HepG2 (cell line): ENCODE measurements around the gene USP32. TPM values are rescaled to one million over a fixed set of nuclear protein-coding genes. Genes with fewer than 3 reads are reported as not detected.

Experiments
- BRCA1 ChIP-seq: sonication (generic); formaldehyde crosslinking; IDR thresholded peaks from 2 replicates; pipeline ENCODE4 v1.4.0; 2020; ENCODE audit warnings: missing genetic modification reagents
- EED ChIP-seq: sonication (generic); formaldehyde crosslinking; IDR thresholded peaks from 2 replicates; pipeline ENCODE4 v1.5.0; 2020; ENCODE audit warnings: mild to moderate bottlenecking, missing genetic modification reagents
- KAT2B ChIP-seq: fragments of 150-350 bp; IDR thresholded peaks from 2 replicates; pipeline ENCODE4 v1.6.1; 2014; ENCODE audit warnings: low read depth, low read length, borderline replicate concordance
- MIXL1 ChIP-seq: IDR thresholded peaks from 2 replicates; pipeline ENCODE4 v1.6.1; 2016
- PHF8 ChIP-seq: sonication (generic); formaldehyde crosslinking; IDR thresholded peaks from 2 replicates; pipeline ENCODE4 v1.5.0; 2020; ENCODE audit warnings: missing genetic modification reagents
- RFXANK ChIP-seq: IDR thresholded peaks from 2 replicates; pipeline ENCODE4 v1.6.1; 2016
- SNRNP70 ChIP-seq: fragments of 200-400 bp; formaldehyde crosslinking; IDR thresholded peaks from 2 replicates; pipeline ENCODE4 v1.6.1; 2017; ENCODE audit warnings: mild to moderate bottlenecking, low read depth, low read length, moderate library complexity
- SRSF9 ChIP-seq: fragments of 200-400 bp; formaldehyde crosslinking; IDR thresholded peaks from 2 replicates; pipeline ENCODE4 v1.6.1; 2018; ENCODE audit warnings: borderline replicate concordance, mild to moderate bottlenecking, low read depth, low read length; ENCODE audit not compliant: insufficient read depth, poor library complexity, severe bottlenecking
- SSRP1 ChIP-seq: IDR thresholded peaks from 2 replicates; pipeline ENCODE4 v1.6.1; 2016; ENCODE audit warnings: control low read depth
- SUZ12 ChIP-seq: fragments of 150-350 bp; IDR thresholded peaks from 2 replicates; pipeline ENCODE4 v1.6.1; 2014; ENCODE audit warnings: low read depth, low read length
- TGIF2 ChIP-seq: IDR thresholded peaks from 2 replicates; pipeline ENCODE4 v1.6.1; 2016; ENCODE audit warnings: control low read depth, missing compliant biosample characterization
- ZEB1 ChIP-seq: IDR thresholded peaks from 2 replicates; pipeline ENCODE4 v1.6.1; 2012; ENCODE audit warnings: mild to moderate bottlenecking, low read depth, inconsistent platforms; ENCODE audit not compliant: insufficient replicate concordance
- ZNF567 ChIP-seq: sonication (generic); formaldehyde crosslinking; IDR thresholded peaks from 2 replicates; pipeline ENCODE4 v1.8.1; 2023; ENCODE audit warnings: mild to moderate bottlenecking, missing genetic modification reagents, borderline replicate concordance
- ZNF780A ChIP-seq: sonication (generic); formaldehyde crosslinking; IDR thresholded peaks from 2 replicates; pipeline ENCODE4 v1.8.0; 2022; ENCODE audit warnings: mild to moderate bottlenecking, missing genetic modification reagents, moderate library complexity
- ZNF883 ChIP-seq: sonication (generic); formaldehyde crosslinking; IDR thresholded peaks from 2 replicates; pipeline ENCODE4 v1.5.1; 2020; ENCODE audit warnings: mild to moderate bottlenecking, missing genetic modification reagents; ENCODE audit errors: not compliant biosample characterization
- ZSCAN25 ChIP-seq: sonication (generic); formaldehyde crosslinking; IDR thresholded peaks from 2 replicates; pipeline ENCODE4 v1.8.0; 2022; ENCODE audit warnings: mild to moderate bottlenecking, missing genetic modification reagents
- polyA plus RNA-seq, 8 experiments: library from polyadenylated mRNA; depleted of rRNA in 3 of 8; stranded (reverse) in 7 of 8; unstranded in 1 of 8; fragments of >200 nt; fragmentation: Illumina TruSeq in 4 of 8; extraction: Trizol in 4 of 8; gene quantifications; 2 replicates each; pipeline versions ENCODE4 v1.2.1 to v1.2.3, GENCODE V29; 2011 to 2016; ENCODE audit warnings: low read depth in 4 of 8, missing spikeins in 1 of 8, mixed read lengths in 1 of 8; ENCODE audit not compliant: insufficient read depth in 1 of 8
- total RNA-seq, 5 experiments: library from RNA; depleted of rRNA; stranded (reverse); fragments of >200 nt; fragmentation: Illumina TruSeq; extraction: Trizol; gene quantifications; 2 replicates each; pipeline ENCODE4 v1.2.3, GENCODE V29; 2016; ENCODE audit warnings: low read depth in 1 of 5
- TF ChIP-seq, protein P1 (sequence below): sonication (generic); formaldehyde crosslinking; IDR thresholded peaks from 2 replicates; pipeline ENCODE4 v1.9.0; 2021; ENCODE audit warnings: missing genetic modification reagents, mild to moderate bottlenecking, borderline replicate concordance
- TF ChIP-seq, protein P2 (sequence below): sonication (generic); formaldehyde crosslinking; IDR thresholded peaks from 2 replicates; pipeline ENCODE4 v1.4.0; 2020; ENCODE audit warnings: mild to moderate bottlenecking, missing genetic modification reagents
- TF ChIP-seq, protein P3 (sequence below): sonication (generic); formaldehyde crosslinking; IDR thresholded peaks from 2 replicates; pipeline ENCODE4 v1.4.0; 2020; ENCODE audit warnings: missing genetic modification reagents, borderline replicate concordance
- TF ChIP-seq, protein P4 (sequence below): sonication (generic); formaldehyde crosslinking; IDR thresholded peaks from 2 replicates; pipeline ENCODE4 v1.8.1; 2023; ENCODE audit warnings: mild to moderate bottlenecking, inconsistent platforms, moderate library complexity, missing genetic modification reagents, borderline replicate concordance
- TF ChIP-seq, protein P5 (sequence below): sonication (generic); formaldehyde crosslinking; IDR thresholded peaks from 2 replicates; pipeline ENCODE4 v1.5.1; 2020; ENCODE audit warnings: mild to moderate bottlenecking, missing genetic modification reagents, moderate library complexity

Gene USP32
- total and polyA plus RNA-seq, 2 of the 13 experiments (the other 11 are each of a cell fraction or from before 2014, with no cell fraction given): 24.9 to 39.9 TPM

DNA sequence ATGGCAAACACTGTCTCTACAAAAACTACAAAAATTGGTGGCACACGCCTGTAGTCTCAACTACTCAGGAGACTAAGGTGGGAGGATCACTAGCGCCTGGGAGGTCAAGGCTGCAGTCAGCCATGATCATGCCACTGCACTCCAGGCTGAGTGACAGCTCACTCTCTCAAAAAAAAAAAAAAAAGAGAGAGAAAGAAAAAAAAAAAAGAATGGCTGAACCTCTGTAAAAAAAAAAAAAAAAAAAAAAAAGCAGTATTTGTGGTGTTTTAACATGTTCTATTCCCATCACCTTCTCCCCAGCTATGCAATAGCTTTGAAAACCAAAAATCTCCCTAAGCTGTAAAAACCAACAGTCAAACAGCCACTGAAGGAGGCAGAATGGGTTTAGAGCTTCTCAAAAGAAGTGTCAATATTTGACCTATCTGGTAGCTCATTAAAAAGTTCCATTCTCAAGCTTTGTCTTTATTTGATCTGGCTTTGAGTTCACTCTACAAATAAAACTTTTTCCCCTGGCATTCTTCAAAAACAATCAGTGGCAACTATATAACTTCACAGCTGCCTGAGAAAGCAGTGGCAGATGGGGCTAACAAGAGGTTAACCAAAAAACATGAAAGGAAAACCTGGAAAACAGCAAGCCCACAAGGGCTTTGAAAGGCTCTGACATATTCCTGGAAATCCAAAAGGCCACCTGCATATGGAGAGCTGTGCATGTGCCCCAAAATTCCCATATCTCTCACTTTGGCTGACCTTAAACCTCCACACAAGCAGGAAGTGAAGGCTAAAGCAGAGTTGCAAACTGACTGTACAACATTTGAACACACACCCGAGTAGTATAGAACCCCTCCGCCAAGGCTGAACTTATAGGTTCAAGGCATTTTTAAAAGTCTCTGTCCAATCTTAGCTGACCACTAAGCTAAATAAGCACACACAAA, 36.0 kb downstream of the USP32 start (continued):
- TF ChIP-seq RFXANK (CRISPR knock-in tag): 0 out of 2 replicates have a peak, but pooled peaks have one; percentile 25
- no peak for TF ChIP-seq ZSCAN25
- TF ChIP-seq TGIF2 (CRISPR knock-in tag): 0 out of 2 replicates have a peak, but pooled peaks have one; percentile 52
- no peak for TF ChIP-seq SSRP1 (CRISPR knock-in tag)
- TF ChIP-seq SUZ12: no peak
- TF ChIP-seq EED (CRISPR knock-in tag): no peak
- no peak for TF ChIP-seq BRCA1 (CRISPR knock-in tag)
- no peak for TF ChIP-seq ZNF780A (CRISPR knock-in tag)
- no peak for TF ChIP-seq ZNF883 (CRISPR knock-in tag)
- TF ChIP-seq, protein P1, sequence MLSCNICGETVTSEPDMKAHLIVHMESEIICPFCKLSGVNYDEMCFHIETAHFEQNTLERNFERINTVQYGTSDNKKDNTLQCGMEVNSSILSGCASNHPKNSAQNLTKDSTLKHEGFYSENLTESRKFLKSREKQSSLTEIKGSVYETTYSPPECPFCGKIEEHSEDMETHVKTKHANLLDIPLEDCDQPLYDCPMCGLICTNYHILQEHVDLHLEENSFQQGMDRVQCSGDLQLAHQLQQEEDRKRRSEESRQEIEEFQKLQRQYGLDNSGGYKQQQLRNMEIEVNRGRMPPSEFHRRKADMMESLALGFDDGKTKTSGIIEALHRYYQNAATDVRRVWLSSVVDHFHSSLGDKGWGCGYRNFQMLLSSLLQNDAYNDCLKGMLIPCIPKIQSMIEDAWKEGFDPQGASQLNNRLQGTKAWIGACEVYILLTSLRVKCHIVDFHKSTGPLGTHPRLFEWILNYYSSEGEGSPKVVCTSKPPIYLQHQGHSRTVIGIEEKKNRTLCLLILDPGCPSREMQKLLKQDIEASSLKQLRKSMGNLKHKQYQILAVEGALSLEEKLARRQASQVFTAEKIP (CRISPR knock-in tag): no peak
- TF ChIP-seq ZNF567 (CRISPR knock-in tag): no peak
- no peak for TF ChIP-seq SRSF9
- TF ChIP-seq, protein P2, sequence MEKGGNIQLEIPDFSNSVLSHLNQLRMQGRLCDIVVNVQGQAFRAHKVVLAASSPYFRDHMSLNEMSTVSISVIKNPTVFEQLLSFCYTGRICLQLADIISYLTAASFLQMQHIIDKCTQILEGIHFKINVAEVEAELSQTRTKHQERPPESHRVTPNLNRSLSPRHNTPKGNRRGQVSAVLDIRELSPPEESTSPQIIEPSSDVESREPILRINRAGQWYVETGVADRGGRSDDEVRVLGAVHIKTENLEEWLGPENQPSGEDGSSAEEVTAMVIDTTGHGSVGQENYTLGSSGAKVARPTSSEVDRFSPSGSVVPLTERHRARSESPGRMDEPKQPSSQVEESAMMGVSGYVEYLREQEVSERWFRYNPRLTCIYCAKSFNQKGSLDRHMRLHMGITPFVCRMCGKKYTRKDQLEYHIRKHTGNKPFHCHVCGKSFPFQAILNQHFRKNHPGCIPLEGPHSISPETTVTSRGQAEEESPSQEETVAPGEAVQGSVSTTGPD (CRISPR knock-in tag): 0 out of 2 replicates have a peak, but pooled peaks have one; percentile 29
- TF ChIP-seq, protein P3, sequence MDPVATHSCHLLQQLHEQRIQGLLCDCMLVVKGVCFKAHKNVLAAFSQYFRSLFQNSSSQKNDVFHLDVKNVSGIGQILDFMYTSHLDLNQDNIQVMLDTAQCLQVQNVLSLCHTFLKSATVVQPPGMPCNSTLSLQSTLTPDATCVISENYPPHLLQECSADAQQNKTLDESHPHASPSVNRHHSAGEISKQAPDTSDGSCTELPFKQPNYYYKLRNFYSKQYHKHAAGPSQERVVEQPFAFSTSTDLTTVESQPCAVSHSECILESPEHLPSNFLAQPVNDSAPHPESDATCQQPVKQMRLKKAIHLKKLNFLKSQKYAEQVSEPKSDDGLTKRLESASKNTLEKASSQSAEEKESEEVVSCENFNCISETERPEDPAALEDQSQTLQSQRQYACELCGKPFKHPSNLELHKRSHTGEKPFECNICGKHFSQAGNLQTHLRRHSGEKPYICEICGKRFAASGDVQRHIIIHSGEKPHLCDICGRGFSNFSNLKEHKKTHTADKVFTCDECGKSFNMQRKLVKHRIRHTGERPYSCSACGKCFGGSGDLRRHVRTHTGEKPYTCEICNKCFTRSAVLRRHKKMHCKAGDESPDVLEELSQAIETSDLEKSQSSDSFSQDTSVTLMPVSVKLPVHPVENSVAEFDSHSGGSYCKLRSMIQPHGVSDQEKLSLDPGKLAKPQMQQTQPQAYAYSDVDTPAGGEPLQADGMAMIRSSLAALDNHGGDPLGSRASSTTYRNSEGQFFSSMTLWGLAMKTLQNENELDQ (CRISPR knock-in tag): no peak
- TF ChIP-seq, protein P4, sequence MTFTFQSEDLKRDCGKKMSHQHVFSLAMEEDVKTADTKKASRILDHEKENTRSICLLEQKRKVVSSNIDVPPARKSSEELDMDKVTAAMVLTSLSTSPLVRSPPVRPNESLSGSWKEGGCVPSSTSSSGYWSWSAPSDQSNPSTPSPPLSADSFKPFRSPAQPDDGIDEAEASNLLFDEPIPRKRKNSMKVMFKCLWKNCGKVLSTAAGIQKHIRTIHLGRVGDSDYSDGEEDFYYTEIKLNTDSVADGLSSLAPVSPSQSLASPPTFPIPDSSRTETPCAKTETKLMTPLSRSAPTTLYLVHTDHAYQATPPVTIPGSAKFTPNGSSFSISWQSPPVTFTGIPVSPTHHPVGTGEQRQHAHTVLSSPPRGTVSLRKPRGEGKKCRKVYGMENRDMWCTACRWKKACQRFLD (CRISPR knock-in tag): no peak
- TF ChIP-seq, protein P5, sequence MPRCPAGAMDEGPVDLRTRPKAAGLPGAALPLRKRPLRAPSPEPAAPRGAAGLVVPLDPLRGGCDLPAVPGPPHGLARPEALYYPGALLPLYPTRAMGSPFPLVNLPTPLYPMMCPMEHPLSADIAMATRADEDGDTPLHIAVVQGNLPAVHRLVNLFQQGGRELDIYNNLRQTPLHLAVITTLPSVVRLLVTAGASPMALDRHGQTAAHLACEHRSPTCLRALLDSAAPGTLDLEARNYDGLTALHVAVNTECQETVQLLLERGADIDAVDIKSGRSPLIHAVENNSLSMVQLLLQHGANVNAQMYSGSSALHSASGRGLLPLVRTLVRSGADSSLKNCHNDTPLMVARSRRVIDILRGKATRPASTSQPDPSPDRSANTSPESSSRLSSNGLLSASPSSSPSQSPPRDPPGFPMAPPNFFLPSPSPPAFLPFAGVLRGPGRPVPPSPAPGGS (CRISPR knock-in tag): no peak
- no peak for TF ChIP-seq ZEB1
- TF ChIP-seq MIXL1 (CRISPR knock-in tag): 0 out of 2 replicates have a peak, but pooled peaks have one; percentile 9
- no peak for TF ChIP-seq KAT2B
- no peak for TF ChIP-seq PHF8 (CRISPR knock-in tag)
- no peak for TF ChIP-seq SNRNP70
